ENCODE results near the gene DPYSL3. TPM values are rescaled to one million over a fixed set of nuclear protein-coding genes. Genes with fewer than 3 reads are reported as not detected.
"Not testable (repeated sequence)": the region's sequence is repeated elsewhere in the genome, so short reads cannot be mapped to it uniquely, and the experiment has no call there.

Gene DPYSL3
- total RNA-seq, 4 donors from 2014 or later: 175 to 475 (median 290) TPM

- TF ChIP-seq POLR2A (IDR thresholded peaks at IDR 0.05): no peak
- no peak for TF ChIP-seq EP300 (IDR thresholded peaks at IDR 0.05)
- TF ChIP-seq POLR2AphosphoS5 (IDR thresholded peaks at IDR 0.05): peak; percentile 27
- TF ChIP-seq CTCF (IDR thresholded peaks at IDR 0.05): no peak
- ATAC-seq: peak; percentile 71
- 0 to 9% methylated on average over 6 to 7 of the region's 7 CpGs for WGBS, 2 donors (ENCODE audit: low coverage in 1 of 2)
- H3K9me3 ChIP-seq: no peaks in the 10 kb centered on the region
- H3K4me1 ChIP-seq: peaks cover 8 to 54% (median 15%) of the 10 kb centered on the region in 3 donors
- H3K36me3 ChIP-seq: no peaks in the 10 kb centered on the region
- H3K4me3 ChIP-seq: peak overlapping the region; percentile 3 to 31
- H3K27ac ChIP-seq: peak overlapping the region; percentile 88 to 93 (median 90)
- H3K27me3 ChIP-seq: no peaks in the 10 kb centered on the region
These were observed 44.5 kb upstream of the DPYSL3 start for GRCh38 chr5:147554261-147554817.

- not testable (repeated sequence) for H3K27me3 ChIP-seq, H3K36me3 ChIP-seq, ATAC-seq, H3K9me3 ChIP-seq
- Histone ChIP-seq H3K4me1 (peaks cover 5 to 50% (median 15%) of the 10 kb centered on the region in 3 donors), H3K4me3 (peak overlapping the region in 1 of 2 donors; percentile 31), H3K27ac (peak overlapping the region; percentile 88 to 93 (median 90))
- WGBS, 2 donors (ENCODE audit: low coverage in 1 of 2): 26 to 27% methylated on average over 4 of the region's 5 CpGs
These were observed 43.9 kb upstream of the DPYSL3 start for GRCh38 chr5:147553817-147554216.

- Histone ChIP-seq H3K4me3 (no peak overlapping the region), H3K36me3 (no peaks in the 10 kb centered on the region), H3K4me1 (peaks cover 4 to 43% (median 9%) of the 10 kb centered on the region in 3 donors), H3K9me3 (no peaks in the 10 kb centered on the region), H3K27ac (peak overlapping the region; percentile 88 to 93 (median 90)), H3K27me3 (no peaks in the 10 kb centered on the region)
- ATAC-seq: no peak
- TF ChIP-seq POLR2A (IDR thresholded peaks at IDR 0.05) (no peak), CTCF (IDR thresholded peaks at IDR 0.05) (no peak), POLR2AphosphoS5 (IDR thresholded peaks at IDR 0.05) (no peak), EP300 (IDR thresholded peaks at IDR 0.05) (no peak)
- 38 to 40% methylated on average over 3 to 4 of the region's 4 CpGs for WGBS, 2 donors (ENCODE audit: low coverage in 1 of 2)
These were observed 43.0 kb upstream of the DPYSL3 start for GRCh38 chr5:147552897-147553296.

GRCh38 chr5:147551677-147552076, 41.8 kb upstream of the DPYSL3 start:
- no peak for ATAC-seq
- Histone ChIP-seq H3K4me1 (peaks cover 4 to 51% (median 13%) of the 10 kb centered on the region in 3 donors), H3K27ac (peak overlapping the region in 3 of 4 donors; percentile 62 to 91 (median 89)), H3K36me3 (no peaks in the 10 kb centered on the region), H3K9me3 (no peaks in the 10 kb centered on the region), H3K27me3 (no peaks in the 10 kb centered on the region), H3K4me3 (no peak overlapping the region)
- WGBS, 2 donors (ENCODE audit: low coverage in 1 of 2): 27 to 29% methylated on average over 1 of the region's 1 CpG
- no peak for TF ChIP-seq POLR2AphosphoS5 (IDR thresholded peaks at IDR 0.05)
- no peak for TF ChIP-seq EP300 (IDR thresholded peaks at IDR 0.05)
- TF ChIP-seq POLR2A (IDR thresholded peaks at IDR 0.05): no peak
- TF ChIP-seq CTCF (IDR thresholded peaks at IDR 0.05): no peak

- 0 to 3% methylated on average over 1 to 3 of the region's 3 CpGs for WGBS, 2 donors (ENCODE audit: low coverage in 1 of 2)
- no peak overlapping the region for H3K4me3 ChIP-seq
- H3K27ac ChIP-seq: peak overlapping the region in 3 of 4 donors; percentile 47 to 58 (median 52)
- peak; percentile 50 for ATAC-seq
- H3K27me3 ChIP-seq: no peaks in the 10 kb centered on the region
- no peaks in the 10 kb centered on the region for H3K36me3 ChIP-seq
- TF ChIP-seq POLR2A (IDR thresholded peaks at IDR 0.05): no peak
- TF ChIP-seq CTCF (IDR thresholded peaks at IDR 0.05): no peak
- peak; percentile 57 for TF ChIP-seq POLR2AphosphoS5 (IDR thresholded peaks at IDR 0.05)
- H3K9me3 ChIP-seq: no peaks in the 10 kb centered on the region
- H3K4me1 ChIP-seq: peaks cover 0 to 22% (median 4%) of the 10 kb centered on the region in 3 donors
These were observed 37.9 kb upstream of the DPYSL3 start for GRCh38 chr5:147547730-147548129.

Measured in gastroesophageal sphincter (tissue), 4 donors.